Endothelial cell of hepatic sinusoid (primary cell): Measurements from ENCODE around the gene HBG1.
"Not testable (repeated sequence)": the region's sequence is repeated elsewhere in the genome, so short reads cannot be mapped to it uniquely, and the experiment has no call there.

ENCODE experiments used
- in situ Hi-C: cut with HindIII; loops from 2 replicates; pipeline ENCODE4 v1.10.0; 2017; ENCODE audit warnings: low sequenced_read_pairs

Gene HBG1

GRCh38 chr11:5249807-5250396 is at the start of gene HBG1:
Gene HBG1, minus strand, starts transcription at chr11:5249857. Its CDS starts 53 bp downstream, at chr11:5249804.
- in situ Hi-C loops = not testable (repeated sequence)

GRCh38 chr11:5298451-5298850 is 48.8 kb upstream of the HBG1 start:
- in situ Hi-C loops = no loop called here

DNA sequence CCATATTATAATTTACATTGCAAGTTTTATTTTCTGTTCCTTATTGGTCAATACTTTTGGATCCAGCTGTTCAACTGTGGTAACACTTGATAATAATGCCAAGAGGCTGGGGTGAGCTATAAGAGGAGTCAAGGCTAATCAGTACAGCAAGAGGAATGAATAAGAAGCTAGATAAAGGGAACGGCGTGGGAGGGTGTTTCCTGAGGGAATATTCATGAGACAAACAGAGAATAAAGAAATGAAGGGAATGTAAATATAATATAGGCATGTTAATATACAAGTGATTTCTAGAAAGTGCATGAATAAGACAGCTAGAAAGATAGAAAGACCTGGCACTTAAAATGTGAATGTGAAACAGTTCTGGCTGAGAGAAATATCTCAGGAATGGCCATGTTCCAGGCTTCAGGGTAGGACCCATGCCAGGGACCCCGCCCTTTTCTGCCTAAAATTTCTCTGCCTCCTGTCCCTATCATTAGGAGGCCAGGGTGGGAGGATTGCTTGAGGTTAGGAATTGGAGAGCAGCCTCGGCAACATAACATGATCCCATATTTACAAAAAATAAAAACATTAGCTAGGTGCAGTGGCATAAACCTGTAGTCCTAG is 48.2 kb upstream of the HBG1 start:
- in situ Hi-C loops = no loop called here

DNA sequence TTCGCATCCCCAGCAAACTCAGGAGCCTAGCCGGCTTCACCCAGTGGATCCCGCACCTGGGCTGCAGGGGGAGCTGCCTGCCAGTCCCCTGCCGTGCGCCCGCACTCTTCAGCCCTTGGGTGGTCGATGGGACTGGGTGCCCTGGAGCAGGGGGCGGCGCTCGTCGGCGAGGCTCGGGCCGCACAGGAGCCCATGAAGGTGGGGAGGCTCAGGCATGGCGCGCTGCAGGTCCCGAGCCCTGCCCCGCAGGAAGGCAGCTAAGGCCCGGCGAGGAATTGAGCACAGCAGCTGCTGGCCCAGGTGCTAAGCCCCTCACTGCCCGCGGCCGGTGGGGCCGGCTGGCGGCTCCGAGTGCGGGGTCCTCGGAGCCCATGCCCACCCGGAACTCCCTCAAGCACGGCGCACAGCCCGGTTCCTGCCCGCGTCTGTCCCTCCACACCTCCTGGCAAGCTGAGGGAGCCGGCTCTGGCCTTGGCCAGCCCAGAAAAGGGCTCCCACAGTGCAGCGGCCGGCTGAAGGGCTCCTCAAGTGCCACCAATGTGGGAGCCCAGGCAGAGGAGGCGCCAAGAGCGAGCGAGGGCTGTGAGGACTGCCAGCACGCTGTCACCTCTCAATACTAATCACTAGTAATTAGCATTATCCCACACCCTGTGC is 44.8 kb upstream of the HBG1 start:
- in situ Hi-C loops = not testable (repeated sequence)

DNA sequence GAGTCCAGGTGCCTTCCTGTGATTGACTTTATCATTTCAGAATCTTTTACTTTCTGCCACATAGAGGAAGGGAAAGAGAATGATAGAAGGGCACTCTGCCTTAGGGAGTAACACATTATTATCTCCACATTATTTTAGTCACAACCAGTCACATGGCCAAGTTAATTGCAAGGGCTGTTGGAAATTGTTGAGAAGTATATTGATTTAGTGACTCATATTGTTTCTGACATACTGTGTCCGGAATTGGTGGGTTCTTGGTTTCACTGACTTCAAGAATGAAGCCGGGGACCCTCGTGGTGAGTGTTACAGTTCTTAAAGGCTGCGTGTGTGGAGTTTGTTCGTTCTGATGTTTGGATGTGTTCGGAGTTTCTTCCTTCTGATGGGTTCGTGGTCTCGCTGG is 43.4 kb upstream of the HBG1 start:
- in situ Hi-C loops = no loop called here

DNA sequence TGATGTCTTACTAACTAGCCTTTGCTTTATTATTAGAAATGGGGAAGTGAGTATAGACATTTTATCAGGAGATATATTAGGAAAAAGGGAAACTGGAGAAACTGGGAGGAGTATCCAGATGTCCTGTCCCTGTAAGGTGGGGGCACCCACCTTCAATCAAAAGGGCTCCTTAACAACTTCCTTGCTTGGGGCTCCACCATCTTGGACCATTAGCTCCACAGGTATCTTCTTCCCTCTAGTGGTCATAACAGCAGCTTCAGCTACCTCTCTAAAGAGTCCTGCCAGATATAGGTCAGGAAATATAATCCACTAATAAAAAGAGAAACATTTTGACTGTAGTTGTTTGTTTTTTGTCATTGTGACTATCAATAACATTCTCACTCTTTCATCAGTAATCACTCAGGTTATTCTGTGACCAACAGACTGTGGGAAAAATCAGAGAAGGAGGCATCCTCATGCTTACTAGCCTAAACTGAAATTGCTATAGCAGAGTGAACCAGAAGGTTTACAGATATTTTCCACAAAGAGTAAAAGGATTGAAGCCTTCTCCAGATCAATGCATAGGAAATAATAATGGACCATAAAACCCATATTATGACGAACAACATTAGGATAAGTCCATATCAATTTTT is 41.7 kb upstream of the HBG1 start:
- in situ Hi-C loops = no loop called here

GRCh38 chr11:5290106-5290505 is 40.4 kb upstream of the HBG1 start:
- in situ Hi-C loops = no loop called here

DNA sequence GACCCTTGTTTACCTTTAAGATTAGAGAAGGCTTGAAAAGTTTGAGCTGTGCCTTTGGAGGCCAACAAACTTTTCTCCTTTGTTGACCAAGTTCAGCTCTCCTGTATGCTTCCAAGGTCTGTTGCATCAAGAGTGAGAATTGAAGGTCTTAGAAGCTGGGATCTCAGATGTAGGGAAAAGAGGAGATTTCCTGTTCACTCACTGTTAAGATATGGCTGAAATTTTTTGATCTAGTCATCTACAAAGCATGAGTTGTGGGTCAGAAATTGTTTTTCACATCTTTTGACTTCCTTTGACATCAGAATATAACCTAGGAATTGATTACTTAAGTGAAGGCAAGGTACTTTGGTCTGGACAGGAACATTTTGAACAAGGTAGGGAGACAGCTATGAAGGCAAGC is 40.0 kb upstream of the HBG1 start:
- in situ Hi-C loops = no loop called here

DNA sequence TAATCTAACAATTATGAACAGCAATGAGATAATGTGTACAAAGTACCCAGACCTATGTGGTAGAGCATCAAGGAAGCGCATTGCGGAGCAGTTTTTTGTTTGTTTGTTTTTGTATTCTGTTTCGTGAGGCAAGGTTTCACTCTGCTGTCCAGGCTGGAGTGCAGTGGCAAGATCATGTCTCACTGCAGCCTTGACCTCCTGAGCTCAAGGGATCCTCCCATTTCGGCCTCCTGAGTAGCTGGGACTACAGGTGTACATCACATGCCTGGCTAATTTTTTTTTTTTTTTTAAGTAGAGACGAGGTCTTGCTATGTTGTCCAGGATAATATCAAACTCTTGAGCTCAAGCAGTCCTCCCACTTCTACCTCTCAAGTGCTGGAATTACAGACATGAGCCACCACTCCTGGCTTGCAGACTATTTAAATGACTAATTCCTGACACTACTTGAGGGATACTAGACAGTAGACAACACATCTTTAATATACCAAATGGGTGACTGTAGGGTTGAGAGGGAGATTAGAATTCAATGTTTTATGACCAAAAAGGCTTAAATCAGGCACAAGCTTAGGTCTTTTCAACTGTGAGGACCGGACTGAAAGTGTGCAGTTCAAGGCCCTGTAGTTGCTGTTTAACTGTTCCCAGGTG is 39.4 kb upstream of the HBG1 start:
- in situ Hi-C loops = no loop called here

GRCh38 chr11:5288108-5288905 is 38.6 kb upstream of the HBG1 start:
- in situ Hi-C loops = no loop called here

- in situ Hi-C loops = no loop called here
These were observed 37.2 kb upstream of the HBG1 start for GRCh38 chr11:5286901-5287300.

DNA sequence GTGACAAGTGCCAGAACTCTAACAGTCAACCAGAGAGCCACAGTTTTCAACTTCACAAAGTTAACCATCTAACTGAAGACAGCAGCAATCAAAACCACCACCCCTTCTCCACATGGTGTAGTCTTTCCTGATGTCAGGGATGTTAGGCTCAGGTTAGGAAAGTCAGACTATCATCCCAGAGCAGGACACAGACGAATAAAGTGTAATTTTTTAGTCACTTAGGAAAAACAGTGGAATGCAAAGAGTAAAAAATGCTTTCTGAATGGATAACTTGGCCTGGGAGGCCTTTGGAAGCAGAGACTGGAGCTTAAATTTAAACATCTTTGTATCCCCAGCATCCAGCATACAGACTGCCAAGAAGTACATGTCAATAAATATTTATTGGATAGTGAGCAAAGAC is 36.7 kb upstream of the HBG1 start:
- in situ Hi-C loops = no loop called here

- in situ Hi-C loops = no loop called here
These were observed 36.2 kb upstream of the HBG1 start for GRCh38 chr11:5285703-5286340.

DNA sequence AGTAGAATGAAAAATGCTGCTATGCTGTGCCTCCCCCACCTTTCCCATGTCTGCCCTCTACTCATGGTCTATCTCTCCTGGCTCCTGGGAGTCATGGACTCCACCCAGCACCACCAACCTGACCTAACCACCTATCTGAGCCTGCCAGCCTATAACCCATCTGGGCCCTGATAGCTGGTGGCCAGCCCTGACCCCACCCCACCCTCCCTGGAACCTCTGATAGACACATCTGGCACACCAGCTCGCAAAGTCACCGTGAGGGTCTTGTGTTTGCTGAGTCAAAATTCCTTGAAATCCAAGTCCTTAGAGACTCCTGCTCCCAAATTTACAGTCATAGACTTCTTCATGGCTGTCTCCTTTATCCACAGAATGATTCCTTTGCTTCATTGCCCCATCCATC is 35.0 kb upstream of the HBG1 start:
- in situ Hi-C loops = no loop called here

- in situ Hi-C loops = no loop called here
These were observed 34.2 kb upstream of the HBG1 start for GRCh38 chr11:5283882-5284281.

DNA sequence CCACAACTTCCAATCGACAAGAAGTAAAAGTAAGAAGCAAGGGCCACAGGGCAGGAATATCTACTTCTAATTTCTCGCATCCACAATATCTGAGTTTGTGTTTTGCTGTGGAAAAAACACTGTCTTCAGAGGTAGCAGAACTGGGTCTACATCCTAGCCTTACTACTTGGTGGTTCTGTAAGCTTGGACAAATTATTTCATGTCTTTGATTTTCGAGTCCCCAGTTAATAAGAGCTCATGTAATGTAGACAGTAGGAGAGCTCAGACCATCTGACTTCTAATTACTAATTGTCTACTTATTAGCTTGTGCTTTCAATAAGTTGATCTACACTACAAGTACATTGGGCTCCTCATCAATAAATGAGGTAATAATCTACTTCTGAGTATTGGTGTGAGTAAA is 33.4 kb upstream of the HBG1 start:
- in situ Hi-C loops = no loop called here

DNA sequence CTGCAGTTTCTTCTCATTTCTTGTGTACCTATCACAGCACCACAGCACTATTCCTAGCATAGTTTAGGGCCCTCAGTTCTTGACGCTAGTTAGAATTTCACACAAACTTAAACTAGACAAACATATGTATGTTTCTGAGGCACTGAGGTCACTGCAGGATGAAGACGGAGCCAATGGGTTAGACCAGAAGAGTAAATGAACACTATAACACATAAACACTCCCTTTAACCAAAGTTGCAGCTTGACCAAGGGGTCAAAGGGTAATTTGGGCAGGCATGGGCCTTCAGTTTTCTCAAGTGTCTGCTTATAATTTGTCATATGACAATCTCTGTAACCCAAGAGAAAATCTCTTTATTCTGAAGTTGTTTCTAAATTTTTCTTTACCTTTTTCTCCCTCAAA is 33.0 kb upstream of the HBG1 start:
- in situ Hi-C loops = no loop called here

- in situ Hi-C loops = no loop called here
These were observed 31.9 kb upstream of the HBG1 start for GRCh38 chr11:5281596-5281995.

DNA sequence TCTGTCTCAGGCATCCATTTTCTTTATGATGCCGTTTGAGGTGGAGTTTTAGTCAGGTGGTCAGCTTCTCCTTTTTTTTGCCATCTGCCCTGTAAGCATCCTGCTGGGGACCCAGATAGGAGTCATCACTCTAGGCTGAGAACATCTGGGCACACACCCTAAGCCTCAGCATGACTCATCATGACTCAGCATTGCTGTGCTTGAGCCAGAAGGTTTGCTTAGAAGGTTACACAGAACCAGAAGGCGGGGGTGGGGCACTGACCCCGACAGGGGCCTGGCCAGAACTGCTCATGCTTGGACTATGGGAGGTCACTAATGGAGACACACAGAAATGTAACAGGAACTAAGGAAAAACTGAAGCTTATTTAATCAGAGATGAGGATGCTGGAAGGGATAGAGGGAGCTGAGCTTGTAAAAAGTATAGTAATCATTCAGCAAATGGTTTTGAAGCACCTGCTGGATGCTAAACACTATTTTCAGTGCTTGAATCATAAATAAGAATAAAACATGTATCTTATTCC is 31.0 kb upstream of the HBG1 start:
- in situ Hi-C loops = no loop called here

DNA sequence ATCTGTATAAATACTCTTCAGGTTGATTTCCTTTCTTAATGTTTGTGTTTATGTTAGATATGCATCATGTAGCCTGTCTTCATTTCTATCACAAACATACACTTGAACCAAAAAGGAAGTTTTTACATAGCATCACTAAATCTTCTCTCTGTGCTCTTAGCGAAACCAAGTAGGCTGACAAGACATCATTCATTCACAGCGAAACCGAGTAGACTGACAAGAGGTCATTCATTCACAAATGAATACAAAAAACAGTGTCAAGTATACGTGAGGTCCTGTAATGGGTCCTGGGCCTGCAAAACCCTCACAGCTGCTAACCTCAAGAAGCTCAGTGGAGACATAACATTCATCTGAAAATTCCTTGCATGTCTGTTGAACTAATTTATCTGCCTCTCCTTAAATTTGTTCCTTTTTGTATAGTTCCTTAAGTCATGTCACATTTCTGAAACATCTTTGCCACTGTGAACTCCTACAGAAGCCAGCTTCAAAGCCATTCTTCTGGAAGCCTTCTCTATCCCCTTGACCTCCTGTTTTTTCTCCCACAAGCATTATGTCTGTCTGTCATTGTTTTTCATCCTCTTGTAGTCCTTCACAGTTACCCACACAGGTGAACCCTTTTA is 29.9 kb upstream of the HBG1 start:
- in situ Hi-C loops = no loop called here
